Measurements from ENCODE around the gene PEX7. TPM values are rescaled to one million over a fixed set of nuclear protein-coding genes. Genes with fewer than 3 reads are reported as not detected.
"Not testable (repeated sequence)": the region's sequence is repeated elsewhere in the genome, so short reads cannot be mapped to it uniquely, and the experiment has no call there.

The PEX7 gene
- total RNA-seq, 1 donor from 2014 or later, result 6.1 TPM

DNA sequence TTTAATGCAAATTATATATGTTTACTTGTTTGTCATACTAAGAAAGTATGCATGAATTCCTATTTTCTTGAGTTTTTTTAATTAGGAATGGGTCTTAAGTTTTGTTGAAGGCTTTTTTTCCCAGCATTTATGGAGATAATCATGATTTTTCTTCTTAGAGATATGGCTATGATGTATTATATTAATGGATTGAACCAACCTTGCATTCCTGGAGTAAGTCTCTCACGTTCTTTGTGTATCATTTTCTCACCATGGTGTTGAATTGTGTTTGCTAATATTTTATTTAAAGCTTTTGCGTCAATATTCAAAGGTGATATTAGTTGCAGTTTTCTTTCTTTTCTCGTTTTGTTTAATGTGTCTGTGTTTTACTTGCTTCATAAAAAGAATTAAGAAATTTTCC, 51.4 kb downstream of the PEX7 start:
- TF ChIP-seq POLR2AphosphoS5 (IDR thresholded peaks at IDR 0.05; ENCODE audit: insufficient read depth in 1 of 2, low read depth in 1 of 2), result no peak
- no peak for TF ChIP-seq POLR2A (IDR thresholded peaks at IDR 0.05)
- TF ChIP-seq, protein P1, sequence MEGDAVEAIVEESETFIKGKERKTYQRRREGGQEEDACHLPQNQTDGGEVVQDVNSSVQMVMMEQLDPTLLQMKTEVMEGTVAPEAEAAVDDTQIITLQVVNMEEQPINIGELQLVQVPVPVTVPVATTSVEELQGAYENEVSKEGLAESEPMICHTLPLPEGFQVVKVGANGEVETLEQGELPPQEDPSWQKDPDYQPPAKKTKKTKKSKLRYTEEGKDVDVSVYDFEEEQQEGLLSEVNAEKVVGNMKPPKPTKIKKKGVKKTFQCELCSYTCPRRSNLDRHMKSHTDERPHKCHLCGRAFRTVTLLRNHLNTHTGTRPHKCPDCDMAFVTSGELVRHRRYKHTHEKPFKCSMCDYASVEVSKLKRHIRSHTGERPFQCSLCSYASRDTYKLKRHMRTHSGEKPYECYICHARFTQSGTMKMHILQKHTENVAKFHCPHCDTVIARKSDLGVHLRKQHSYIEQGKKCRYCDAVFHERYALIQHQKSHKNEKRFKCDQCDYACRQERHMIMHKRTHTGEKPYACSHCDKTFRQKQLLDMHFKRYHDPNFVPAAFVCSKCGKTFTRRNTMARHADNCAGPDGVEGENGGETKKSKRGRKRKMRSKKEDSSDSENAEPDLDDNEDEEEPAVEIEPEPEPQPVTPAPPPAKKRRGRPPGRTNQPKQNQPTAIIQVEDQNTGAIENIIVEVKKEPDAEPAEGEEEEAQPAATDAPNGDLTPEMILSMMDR (IDR thresholded peaks at IDR 0.05), result no peak
- Histone ChIP-seq H3K27ac (no peak overlapping the region), H3K4me3 (no peak overlapping the region), H3K36me3 (peaks cover 0 to 18% of the 10 kb centered on the region in 2 donors), H3K27me3 (no peaks in the 10 kb centered on the region), H3K4me1 (no peaks in the 10 kb centered on the region), H3K9me3 (peaks cover 13% of the 10 kb centered on the region)
- no peak for DNase-seq (ENCODE audit: extremely low spot score in 2 of 2)
- intact Hi-C loops (cut with DNase I), result no loop called here

DNA sequence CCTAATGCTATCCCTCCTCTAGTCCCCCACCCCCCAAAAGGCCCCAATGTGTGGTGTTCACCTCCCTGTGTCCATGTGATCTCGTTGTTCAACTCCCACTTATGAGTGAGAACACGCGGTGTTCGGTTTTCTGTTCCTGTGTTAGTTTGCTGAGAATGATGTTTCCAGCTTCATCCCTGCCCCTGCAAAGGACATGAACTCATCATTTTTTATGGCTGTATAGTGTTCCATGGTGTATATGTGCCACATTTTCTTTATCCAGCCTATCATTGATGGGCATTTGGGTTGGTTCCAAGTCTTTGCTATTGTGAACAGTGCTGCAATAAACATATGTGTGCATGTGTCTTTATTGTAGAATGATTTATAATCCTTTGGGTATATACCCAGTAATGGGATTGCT, 54.1 kb downstream of the PEX7 start:
- H3K4me3 ChIP-seq; H3K27me3 ChIP-seq; intact Hi-C loops (cut with DNase I); DNase-seq (ENCODE audit: extremely low spot score in 2 of 2); H3K27ac ChIP-seq; H3K4me1 ChIP-seq: not testable (repeated sequence)
- peaks cover 0 to 17% of the 10 kb centered on the region in 2 donors for H3K36me3 ChIP-seq
- peaks cover 13% of the 10 kb centered on the region for H3K9me3 ChIP-seq

DNA sequence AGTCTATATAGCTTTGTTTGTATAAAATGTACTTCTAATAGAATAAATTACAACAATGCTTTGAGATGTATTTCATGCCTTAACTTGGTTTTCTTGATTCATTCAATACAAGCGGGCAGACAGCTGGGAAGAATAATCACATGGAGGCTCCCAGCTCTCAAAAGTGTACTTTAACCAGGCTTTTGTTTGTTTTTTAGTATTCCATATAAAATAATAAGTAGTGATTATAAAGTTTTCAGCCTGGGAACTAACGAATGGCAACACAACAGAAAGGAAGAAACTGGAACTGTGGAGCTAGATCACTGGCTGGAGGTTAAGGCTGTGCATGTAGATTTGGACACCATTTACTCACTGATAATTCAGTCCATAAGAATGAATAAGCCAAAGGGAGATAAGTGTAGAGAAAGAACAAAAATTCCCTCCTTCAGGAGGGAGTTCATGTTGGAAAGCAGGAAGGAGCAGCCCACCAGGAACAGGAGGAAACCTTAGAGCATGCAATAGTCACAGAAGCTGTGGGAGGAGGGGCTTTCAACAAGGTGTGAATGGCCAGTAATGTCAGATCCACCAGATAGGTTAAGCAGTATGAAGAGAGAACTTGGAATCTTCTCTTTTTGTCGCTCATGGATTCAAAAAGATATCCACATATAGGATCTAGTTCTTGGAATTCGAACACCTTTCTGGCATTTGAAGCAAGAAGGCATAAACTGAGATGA, 58.5 kb downstream of the PEX7 start:
- Histone ChIP-seq H3K27ac (no peak overlapping the region), H3K36me3 (no peaks in the 10 kb centered on the region), H3K4me1 (no peaks in the 10 kb centered on the region), H3K4me3 (no peak overlapping the region), H3K9me3 (no peaks in the 10 kb centered on the region), H3K27me3 (no peaks in the 10 kb centered on the region)
- TF ChIP-seq POLR2AphosphoS5 (IDR thresholded peaks at IDR 0.05; ENCODE audit: insufficient read depth in 1 of 2, low read depth in 1 of 2), result no peak
- TF ChIP-seq, protein P1 (IDR thresholded peaks at IDR 0.05), result no peak
- no peak for TF ChIP-seq POLR2A (IDR thresholded peaks at IDR 0.05)
- no peak for DNase-seq (ENCODE audit: extremely low spot score in 2 of 2)
- intact Hi-C loops (cut with DNase I), result no loop called here

DNA sequence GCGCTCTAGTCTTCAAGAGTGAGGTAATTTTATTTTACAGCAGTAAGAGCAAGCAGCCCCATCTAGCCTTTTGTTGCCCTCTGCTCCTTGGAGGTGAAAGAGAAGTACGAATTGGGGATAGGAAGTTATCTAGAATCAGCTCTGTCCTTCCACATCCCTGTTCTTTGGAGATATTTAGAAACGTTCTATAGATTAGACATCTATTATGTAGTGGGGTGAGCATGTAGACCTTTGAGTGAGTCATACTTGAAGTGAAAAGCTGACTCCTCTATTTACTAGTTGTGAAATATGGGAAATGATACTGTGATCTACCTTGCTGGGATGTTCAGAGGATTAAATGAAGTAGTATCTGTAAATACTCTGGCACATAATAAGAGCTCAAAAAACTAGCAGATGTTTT, 63.7 kb downstream of the PEX7 start:
- no peak for DNase-seq (ENCODE audit: extremely low spot score in 2 of 2)
- Histone ChIP-seq H3K4me3 (no peak overlapping the region), H3K27me3 (no peaks in the 10 kb centered on the region), H3K36me3 (no peaks in the 10 kb centered on the region), H3K27ac (no peak overlapping the region), H3K9me3 (no peaks in the 10 kb centered on the region), H3K4me1 (no peaks in the 10 kb centered on the region)
- intact Hi-C loops (cut with DNase I), result no loop called here
- TF ChIP-seq POLR2AphosphoS5 (IDR thresholded peaks at IDR 0.05; ENCODE audit: insufficient read depth in 1 of 2, low read depth in 1 of 2), result no peak
- TF ChIP-seq, protein P1 (IDR thresholded peaks at IDR 0.05), result no peak
- no peak for TF ChIP-seq POLR2A (IDR thresholded peaks at IDR 0.05)

DNA sequence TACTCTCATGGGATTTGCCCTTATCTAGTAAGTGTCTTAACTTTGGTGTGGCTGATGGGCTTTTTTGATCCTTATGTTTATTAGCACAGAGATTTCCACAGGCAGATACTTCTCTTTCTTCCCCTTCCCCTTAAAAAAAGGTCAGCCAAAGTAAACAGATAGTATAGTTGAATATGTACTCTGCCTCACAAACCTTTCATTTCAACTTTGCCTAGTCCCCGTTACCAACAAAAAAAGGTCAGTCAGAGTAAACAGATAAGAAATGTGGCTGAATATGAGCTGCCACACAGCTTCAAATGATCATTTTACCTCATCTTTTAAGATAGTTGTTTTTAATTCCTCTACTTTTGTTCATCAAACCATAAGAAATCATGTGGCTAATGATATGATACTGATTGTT, 65.6 kb downstream of the PEX7 start:
- H3K4me3 ChIP-seq, result no peak overlapping the region
- no peaks in the 10 kb centered on the region for H3K9me3 ChIP-seq
- H3K4me1 ChIP-seq, result no peaks in the 10 kb centered on the region
- H3K27me3 ChIP-seq, result no peaks in the 10 kb centered on the region
- TF ChIP-seq, protein P1 (IDR thresholded peaks at IDR 0.05), result no peak
- no peak for TF ChIP-seq POLR2AphosphoS5 (IDR thresholded peaks at IDR 0.05; ENCODE audit: insufficient read depth in 1 of 2, low read depth in 1 of 2)
- TF ChIP-seq POLR2A (IDR thresholded peaks at IDR 0.05), result no peak
- intact Hi-C loops (cut with DNase I), result no loop called here
- H3K36me3 ChIP-seq, result no peaks in the 10 kb centered on the region
- no peak for DNase-seq (ENCODE audit: extremely low spot score in 2 of 2)
- H3K27ac ChIP-seq, result no peak overlapping the region

Data from vagina (tissue), 2 donors.